ENCODE measurements around the gene NXF1.
"Not testable (repeated sequence)": the region's sequence is repeated elsewhere in the genome, so short reads cannot be mapped to it uniquely, and the experiment has no call there.

NXF1 gene

DNA sequence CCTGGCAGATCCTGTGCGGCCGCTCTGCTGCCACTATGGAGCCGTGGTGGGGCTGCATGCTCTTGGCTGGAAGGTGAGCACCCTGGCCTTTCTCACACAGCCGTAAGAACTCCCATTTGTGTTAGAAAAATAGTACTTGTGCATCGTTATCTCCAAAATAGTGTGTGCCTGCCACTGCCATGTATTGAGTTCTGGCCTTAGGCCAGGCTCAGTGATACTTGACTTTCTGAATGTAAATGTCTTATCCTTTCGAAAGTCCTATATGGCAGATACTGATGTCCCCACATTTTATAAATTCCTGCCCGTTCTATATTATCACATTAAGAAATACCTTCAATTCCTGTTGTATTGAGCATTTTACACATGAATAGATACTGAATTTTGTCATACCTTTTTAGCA lies 22.5 kb downstream of the NXF1 start:
- DNase-seq: no peak

- DNase-seq: no peak
Observed at GRCh38 chr11:62778441-62778840, 26.8 kb downstream of the NXF1 start.

DNA sequence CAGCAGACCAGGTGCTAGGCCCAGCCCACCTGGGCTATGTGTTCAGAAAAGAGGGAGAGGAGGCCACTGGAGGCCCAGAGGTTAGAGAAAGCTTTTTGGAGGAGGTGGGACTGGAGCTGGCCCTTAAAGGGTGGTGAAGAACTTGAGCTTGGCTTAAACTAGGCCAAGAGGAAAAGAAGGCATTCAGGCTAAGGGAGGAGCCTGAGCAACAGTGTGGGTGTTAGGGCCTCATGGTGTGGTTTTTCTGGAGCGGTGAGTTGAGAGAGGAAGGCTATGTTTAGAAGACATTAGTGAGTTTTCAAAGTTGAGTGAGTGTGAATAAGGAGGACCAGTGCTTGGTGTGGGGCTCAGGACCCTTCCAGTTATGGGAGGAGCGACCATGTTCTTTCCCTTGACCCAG lies 27.9 kb downstream of the NXF1 start:
- DNase-seq: no peak

GRCh38 chr11:62775646-62776045 lies 29.6 kb downstream of the NXF1 start:
- DNase-seq: no peak

- no peak for DNase-seq
Observed at GRCh38 chr11:62774407-62774806, 30.8 kb downstream of the NXF1 start.

- DNase-seq: peak; percentile 98
Observed at GRCh38 chr11:62771144-62772021, 33.9 kb downstream of the NXF1 start, which contains the start of gene TAF6L. Gene TAF6L, plus strand, starts transcription at chr11:62771396. Its CDS starts 4,388 bp downstream, at chr11:62775784.

DNA sequence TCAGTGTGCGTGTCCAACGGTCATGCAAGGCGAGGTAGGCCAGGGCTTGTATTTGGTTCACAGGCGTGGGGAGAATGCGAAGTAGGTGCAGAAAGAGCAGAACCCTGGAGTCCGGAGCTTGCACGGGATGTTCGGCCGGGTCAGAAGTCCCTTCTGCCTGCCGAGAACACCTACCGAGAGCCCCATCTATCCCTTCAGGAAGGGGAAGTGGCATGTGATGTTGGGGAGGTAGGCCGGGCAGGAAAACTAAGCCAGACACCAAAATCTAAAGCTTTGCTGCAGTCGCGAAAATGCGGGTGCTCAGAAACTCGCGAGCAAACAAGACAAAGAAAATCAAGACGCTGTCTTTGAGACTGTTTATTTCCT lies 34.5 kb downstream of the NXF1 start:
- peak; percentile 46 for DNase-seq

DNA sequence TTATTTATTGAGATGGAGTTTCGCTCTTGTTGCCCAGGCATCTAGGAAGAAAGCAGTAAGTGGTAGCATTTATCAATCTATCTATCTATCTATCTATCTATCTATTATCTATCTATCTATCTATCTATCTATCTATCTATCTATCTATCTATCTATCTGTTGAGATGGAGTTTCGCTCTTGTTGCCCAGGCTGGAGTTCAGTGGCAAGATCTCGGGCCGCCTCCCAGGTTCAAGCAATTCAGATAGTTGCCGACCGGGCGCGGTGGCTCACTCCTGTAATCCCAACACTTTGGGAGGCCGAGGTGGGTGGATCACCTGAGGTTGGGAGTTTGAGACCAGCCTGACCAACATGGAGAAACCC lies 44.4 kb downstream of the NXF1 start:
- not testable (repeated sequence) for DNase-seq

DNA sequence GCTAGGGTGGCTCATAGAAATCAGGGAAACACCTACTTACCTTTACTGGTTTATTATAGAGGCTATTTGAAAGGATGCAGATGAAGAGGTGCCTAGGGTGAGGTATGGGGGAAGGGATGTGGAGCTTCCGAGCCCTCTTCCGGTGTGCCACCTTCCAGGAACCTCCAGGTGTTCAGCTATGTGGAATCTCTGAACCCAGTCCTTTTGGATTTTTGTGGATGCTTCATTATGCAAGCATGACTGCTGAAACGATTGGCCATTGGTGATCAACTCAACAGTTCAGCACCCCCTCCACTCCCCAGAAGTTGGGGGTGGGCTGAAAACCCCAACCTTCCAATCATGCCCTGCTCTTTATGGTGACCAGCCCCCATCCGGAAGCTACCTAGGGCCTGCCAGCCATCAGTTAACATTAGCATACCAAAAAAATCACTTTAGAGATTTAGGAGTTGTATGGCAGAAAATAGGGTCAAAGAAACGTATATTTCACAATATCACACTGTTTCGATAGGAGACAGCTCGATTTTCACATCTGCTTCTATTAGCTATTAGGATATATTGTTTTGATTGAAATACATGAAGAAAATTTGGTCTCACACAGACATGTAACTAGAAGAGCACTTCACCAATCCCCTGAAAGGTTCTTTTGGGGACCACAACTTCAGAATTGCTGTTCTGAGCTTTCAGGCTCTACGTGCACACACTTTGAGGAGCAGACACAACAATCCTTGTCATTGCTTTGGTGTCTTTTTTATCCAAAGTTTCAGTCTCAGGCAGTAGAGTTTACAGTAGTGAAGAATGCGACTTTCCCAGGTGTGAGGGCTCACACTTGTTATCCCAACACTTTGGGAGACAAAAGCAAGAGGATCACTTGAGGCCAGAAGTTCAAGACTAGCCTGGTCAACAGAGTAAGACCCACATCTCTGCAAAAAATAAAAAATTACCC lies 47.1 kb downstream of the NXF1 start:
- no peak for DNase-seq

DNA sequence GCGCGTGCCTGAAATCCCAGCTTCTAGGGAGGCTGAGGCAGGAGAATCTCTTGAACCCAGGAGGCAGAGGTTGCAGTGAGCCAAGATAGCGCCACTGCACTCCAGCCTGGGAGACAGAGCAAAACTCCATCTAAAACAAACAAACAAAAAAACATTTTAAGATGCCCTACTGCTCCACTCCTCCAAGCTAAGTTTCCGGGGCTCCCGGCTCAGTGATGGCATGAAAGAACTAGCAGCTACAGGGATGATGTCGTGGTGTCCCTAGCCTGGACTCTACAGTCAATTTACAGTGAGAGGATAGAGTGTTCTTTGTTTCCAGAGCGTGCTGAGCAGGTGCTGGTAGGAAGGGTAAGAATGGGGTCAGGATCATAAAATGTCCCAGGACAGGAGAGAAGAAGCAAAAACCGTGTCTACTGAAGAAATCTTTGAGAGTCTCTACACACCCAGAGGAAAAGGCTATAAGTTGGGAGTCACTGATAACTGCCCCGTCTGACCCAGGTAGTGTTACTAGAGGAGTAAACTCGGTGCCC lies 50.1 kb downstream of the NXF1 start:
- no peak for DNase-seq

- peak; percentile 94 for DNase-seq
Observed at GRCh38 chr11:62753736-62754603, 51.3 kb downstream of the NXF1 start, which contains the start of gene ZBTB3. Gene ZBTB3, minus strand, starts transcription at chr11:62754160. Its CDS starts 496 bp downstream, at chr11:62753664.

- DNase-seq: no peak
Observed at GRCh38 chr11:62752994-62753735, 52.1 kb downstream of the NXF1 start.

- DNase-seq: no peak
Observed at GRCh38 chr11:62752177-62752785, 53.0 kb downstream of the NXF1 start.

GRCh38 chr11:62749931-62750330 lies 55.3 kb downstream of the NXF1 start:
- DNase-seq: not testable (repeated sequence)

DNA sequence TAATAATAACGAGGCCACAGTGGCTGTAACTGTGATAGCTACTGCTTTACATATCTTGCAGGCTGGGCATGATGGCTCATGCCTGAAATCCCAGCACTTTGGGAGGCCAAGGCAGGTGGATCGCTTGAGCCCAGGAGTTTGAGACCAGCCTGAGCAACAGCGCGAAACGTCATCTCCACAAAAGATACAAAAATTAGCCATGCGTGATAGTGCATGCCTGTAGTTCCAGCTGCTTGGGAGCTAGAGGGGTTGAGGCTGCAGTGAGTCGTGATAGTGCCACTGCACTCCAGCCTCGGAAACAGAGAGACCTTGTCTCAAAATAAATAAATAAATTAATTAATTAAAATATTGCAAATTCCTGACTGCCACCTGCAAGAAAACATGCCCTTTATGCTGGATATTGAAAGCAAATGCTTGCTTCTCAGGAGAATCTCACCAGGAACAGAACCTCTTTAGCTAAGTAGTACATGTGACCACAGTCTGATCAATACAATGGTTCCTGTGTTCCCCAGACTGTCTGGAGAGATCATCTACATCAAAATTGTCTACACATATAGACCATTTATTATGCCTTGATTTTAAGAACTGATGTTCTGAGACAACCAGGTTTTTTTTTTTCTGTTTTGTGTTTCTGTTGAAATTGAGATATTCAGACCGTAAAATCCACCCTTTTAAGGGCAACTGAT lies 57.6 kb downstream of the NXF1 start:
- no peak for DNase-seq

Measured in activated CD4-positive, CD25-positive, alpha-beta regulatory T cell treated with anti-CD3 and anti-CD28 coated beads, Interleukin-2, amount 50 U/mL, for 72 hours (primary cell).